NCI-H526 treated with DMSO at 0.1 percent for 48 hours (cell line): Measurements from ENCODE around the gene GM2A.
"Not testable (repeated sequence)": the region's sequence is repeated elsewhere in the genome, so short reads cannot be mapped to it uniquely, and the experiment has no call there.

Experiments
- DNase-seq: peaks from one replicate; lab custom pipeline; 2025; lab: John Stamatoyannopoulos, UW

GM2A gene

GRCh38 chr5:151228986-151229385 lies 24.0 kb upstream of the GM2A start:
- DNase-seq = no peak

GRCh38 chr5:151230048-151230680 lies 22.8 kb upstream of the GM2A start:
- no peak for DNase-seq

GRCh38 chr5:151231359-151231758 lies 21.6 kb upstream of the GM2A start:
- no peak for DNase-seq

GRCh38 chr5:151233616-151234085 lies 19.3 kb upstream of the GM2A start:
- no peak for DNase-seq

- no peak for DNase-seq
These were observed 18.3 kb upstream of the GM2A start for GRCh38 chr5:151234476-151235238.

- DNase-seq = not testable (repeated sequence)
These were observed 17.8 kb upstream of the GM2A start for GRCh38 chr5:151235239-151235571.

- DNase-seq = no peak
These were observed 16.1 kb upstream of the GM2A start for GRCh38 chr5:151236888-151237287.

GRCh38 chr5:151237685-151238084 lies 15.3 kb upstream of the GM2A start:
- DNase-seq = no peak

- no peak for DNase-seq
These were observed 14.7 kb upstream of the GM2A start for GRCh38 chr5:151238303-151238741.

- peak; percentile 11 for DNase-seq
These were observed 13.6 kb upstream of the GM2A start for GRCh38 chr5:151239237-151239861.

- DNase-seq = not testable (repeated sequence)
These were observed 12.6 kb upstream of the GM2A start for GRCh38 chr5:151240268-151240835.

- DNase-seq = peak; percentile 63
These were observed 11.9 kb upstream of the GM2A start for GRCh38 chr5:151240924-151241635.

GRCh38 chr5:151243127-151243526 lies 9.9 kb upstream of the GM2A start:
- DNase-seq = no peak

- DNase-seq = no peak
These were observed 9.4 kb upstream of the GM2A start for GRCh38 chr5:151243564-151243963.

- DNase-seq = no peak
These were observed 8.8 kb upstream of the GM2A start for GRCh38 chr5:151244206-151244605.

GRCh38 chr5:151245680-151246219 lies 7.2 kb upstream of the GM2A start:
- DNase-seq = no peak

- DNase-seq = no peak
These were observed 4.3 kb upstream of the GM2A start for GRCh38 chr5:151248651-151249050.

- DNase-seq = no peak
These were observed 3.7 kb upstream of the GM2A start for GRCh38 chr5:151249281-151249680.

- DNase-seq = no peak
These were observed 2.5 kb upstream of the GM2A start for GRCh38 chr5:151250346-151251000.

- no peak for DNase-seq
These were observed 1.9 kb upstream of the GM2A start for GRCh38 chr5:151251001-151251551.

- DNase-seq = no peak
These were observed 1.4 kb upstream of the GM2A start for GRCh38 chr5:151251621-151252020.
